Measurements from ENCODE around the gene SNTB2. TPM values are rescaled to one million over a fixed set of nuclear protein-coding genes. Genes with fewer than 3 reads are reported as not detected.

SNTB2 gene
- total and polyA plus RNA-seq, 2 donors (not counting 1 experiment from before 2014, with no cell fraction given), result 51.8 to 63.3 TPM

DNA sequence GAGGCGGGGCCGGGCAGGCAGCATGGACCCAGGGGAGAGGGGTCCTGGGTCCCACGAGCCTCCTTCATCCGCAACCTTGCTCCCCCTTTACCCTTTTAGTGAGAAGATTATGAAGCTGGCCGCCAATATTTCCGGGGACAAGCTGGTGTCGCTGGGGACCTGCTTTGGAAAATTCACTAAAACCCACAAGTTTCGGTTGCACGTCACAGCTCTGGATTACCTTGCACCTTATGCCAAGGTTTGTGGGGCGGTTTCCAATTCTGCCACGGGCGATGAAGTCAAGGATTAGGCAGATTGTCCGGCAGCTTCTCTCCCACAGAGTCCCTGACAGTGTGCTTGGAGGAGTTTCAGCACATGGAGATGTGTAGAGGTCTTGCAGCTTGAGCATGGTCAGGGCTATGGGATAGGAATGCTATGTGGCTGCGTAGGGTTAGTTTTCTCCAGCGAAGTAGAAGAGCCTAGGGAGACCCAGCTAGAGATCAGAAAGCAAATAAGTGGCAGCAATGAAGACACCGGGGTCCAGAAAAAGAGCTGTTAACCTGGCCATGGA lies 153.2 kb downstream of the SNTB2 start:
- Histone ChIP-seq H3K36me3 (ENCODE audit: control insufficient read depth, insufficient read depth, low read length) (peaks cover 9% of the 10 kb centered on the region), H3K4me2 (ENCODE audit: extremely low read depth, insufficient read depth, low read length) (peak overlapping the region; percentile 80), H2AFZ (ENCODE audit: low read length) (peak overlapping the region; percentile 66), H3K27ac (ENCODE audit: insufficient read depth, low read length) (peak overlapping the region; percentile 80), H3K79me2 (ENCODE audit: control insufficient read depth, insufficient read depth, low read length) (peaks cover 39% of the 10 kb centered on the region), H3K9ac (ENCODE audit: insufficient read depth, low read length) (peak overlapping the region; percentile 77), H3K4me3 (replicated peaks in 1 of 4; ENCODE audit: control extremely low read depth in 1 of 4, insufficient read depth in 1 of 4, low read depth in 3 of 4, low read length in 4 of 4) (peak overlapping the region; percentile 40 to 88 (median 80)), H3K27me3 (ENCODE audit: control insufficient read depth, insufficient read depth, low read length) (no peaks in the 10 kb centered on the region), H4K20me1 (ENCODE audit: control insufficient read depth, extremely low read depth, insufficient read depth, low read length) (no peaks in the 10 kb centered on the region), H3K4me1 (ENCODE audit: control insufficient read depth, extremely low read depth, insufficient read depth, low read length) (peaks cover 6% of the 10 kb centered on the region), H3K9me3 (ENCODE audit: control insufficient read depth, insufficient read depth, low read depth, low read length) (no peaks in the 10 kb centered on the region)
- TF ChIP-seq, protein P1, sequence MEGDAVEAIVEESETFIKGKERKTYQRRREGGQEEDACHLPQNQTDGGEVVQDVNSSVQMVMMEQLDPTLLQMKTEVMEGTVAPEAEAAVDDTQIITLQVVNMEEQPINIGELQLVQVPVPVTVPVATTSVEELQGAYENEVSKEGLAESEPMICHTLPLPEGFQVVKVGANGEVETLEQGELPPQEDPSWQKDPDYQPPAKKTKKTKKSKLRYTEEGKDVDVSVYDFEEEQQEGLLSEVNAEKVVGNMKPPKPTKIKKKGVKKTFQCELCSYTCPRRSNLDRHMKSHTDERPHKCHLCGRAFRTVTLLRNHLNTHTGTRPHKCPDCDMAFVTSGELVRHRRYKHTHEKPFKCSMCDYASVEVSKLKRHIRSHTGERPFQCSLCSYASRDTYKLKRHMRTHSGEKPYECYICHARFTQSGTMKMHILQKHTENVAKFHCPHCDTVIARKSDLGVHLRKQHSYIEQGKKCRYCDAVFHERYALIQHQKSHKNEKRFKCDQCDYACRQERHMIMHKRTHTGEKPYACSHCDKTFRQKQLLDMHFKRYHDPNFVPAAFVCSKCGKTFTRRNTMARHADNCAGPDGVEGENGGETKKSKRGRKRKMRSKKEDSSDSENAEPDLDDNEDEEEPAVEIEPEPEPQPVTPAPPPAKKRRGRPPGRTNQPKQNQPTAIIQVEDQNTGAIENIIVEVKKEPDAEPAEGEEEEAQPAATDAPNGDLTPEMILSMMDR (conservative IDR thresholded peaks at IDR 0.05 in 1 of 2, IDR thresholded peaks at IDR 0.05 in 1 of 2; ENCODE audit: low read depth in 1 of 2, low read length in 2 of 2), result no peak
- TF ChIP-seq EZH2 (IDR thresholded peaks at IDR 0.05; ENCODE audit: low read length, missing control alignments), result no peak
- peak in 1 of 2 donors; percentile 22 for DNase-seq (ENCODE audit: low read depth in 2 of 2)

DNA sequence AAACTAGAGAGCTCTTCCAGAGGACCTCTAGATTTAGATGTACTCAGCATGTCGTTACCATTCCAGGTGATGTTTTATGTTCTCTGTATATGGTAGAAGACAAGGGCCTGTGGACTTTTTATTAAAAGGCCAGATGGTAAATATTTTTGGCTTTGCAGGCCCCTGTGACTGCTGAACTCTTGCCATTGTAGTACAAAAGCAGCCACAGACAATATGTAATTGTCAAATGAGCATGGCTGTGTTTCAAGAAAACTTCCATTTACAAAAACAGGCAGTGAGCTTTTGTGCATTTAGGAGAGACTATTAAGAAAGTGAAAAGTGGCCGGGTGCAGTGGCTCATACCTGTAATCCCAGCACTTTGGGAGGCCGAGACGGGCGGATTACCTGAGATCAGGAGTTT lies 157.2 kb downstream of the SNTB2 start:
- H3K4me1 ChIP-seq (ENCODE audit: control insufficient read depth, extremely low read depth, insufficient read depth, low read length), result peaks cover 4% of the 10 kb centered on the region
- DNase-seq (ENCODE audit: low read depth in 2 of 2), result no peak
- no peak overlapping the region for H3K4me2 ChIP-seq (ENCODE audit: extremely low read depth, insufficient read depth, low read length)
- peaks cover 5% of the 10 kb centered on the region for H3K36me3 ChIP-seq (ENCODE audit: control insufficient read depth, insufficient read depth, low read length)
- TF ChIP-seq, protein P1 (conservative IDR thresholded peaks at IDR 0.05 in 1 of 2, IDR thresholded peaks at IDR 0.05 in 1 of 2; ENCODE audit: low read depth in 1 of 2, low read length in 2 of 2), result no peak
- no peak for TF ChIP-seq EZH2 (IDR thresholded peaks at IDR 0.05; ENCODE audit: low read length, missing control alignments)
- no peaks in the 10 kb centered on the region for H3K9me3 ChIP-seq (ENCODE audit: control insufficient read depth, insufficient read depth, low read depth, low read length)
- H3K27me3 ChIP-seq (ENCODE audit: control insufficient read depth, insufficient read depth, low read length), result no peaks in the 10 kb centered on the region
- no peak overlapping the region for H3K4me3 ChIP-seq (replicated peaks in 1 of 4; ENCODE audit: control extremely low read depth in 1 of 4, insufficient read depth in 1 of 4, low read depth in 3 of 4, low read length in 4 of 4)
- peaks cover 24% of the 10 kb centered on the region for H3K79me2 ChIP-seq (ENCODE audit: control insufficient read depth, insufficient read depth, low read length)
- no peaks in the 10 kb centered on the region for H4K20me1 ChIP-seq (ENCODE audit: control insufficient read depth, extremely low read depth, insufficient read depth, low read length)
- no peak overlapping the region for H3K9ac ChIP-seq (ENCODE audit: insufficient read depth, low read length)
- H3K27ac ChIP-seq (ENCODE audit: insufficient read depth, low read length), result no peak overlapping the region
- H2AFZ ChIP-seq (ENCODE audit: low read length), result no peak overlapping the region

DNA sequence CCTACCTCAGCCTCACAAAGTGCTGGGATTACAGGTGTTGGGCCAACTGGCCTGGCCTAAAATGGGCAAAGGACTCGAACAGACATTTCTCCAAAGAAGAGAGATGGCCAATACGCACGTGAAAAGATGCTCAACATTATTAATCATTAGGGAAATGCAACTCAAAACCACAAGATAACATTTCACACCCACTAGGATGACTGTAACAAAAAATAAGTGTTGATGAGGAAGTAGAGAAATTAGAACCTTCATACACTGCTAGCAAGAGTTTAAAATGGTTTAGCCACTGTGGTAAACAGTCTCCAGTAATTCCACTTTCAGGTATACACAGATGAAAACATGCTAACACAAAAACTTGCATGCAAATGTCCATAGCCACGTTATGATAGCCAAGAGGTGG lies 159.0 kb downstream of the SNTB2 start:
- Histone ChIP-seq H3K4me1 (ENCODE audit: control insufficient read depth, extremely low read depth, insufficient read depth, low read length) (peaks cover 2% of the 10 kb centered on the region), H3K27me3 (ENCODE audit: control insufficient read depth, insufficient read depth, low read length) (no peaks in the 10 kb centered on the region), H3K36me3 (ENCODE audit: control insufficient read depth, insufficient read depth, low read length) (peaks cover 9% of the 10 kb centered on the region), H2AFZ (ENCODE audit: low read length) (no peak overlapping the region), H3K4me2 (ENCODE audit: extremely low read depth, insufficient read depth, low read length) (no peak overlapping the region), H3K4me3 (replicated peaks in 1 of 4; ENCODE audit: control extremely low read depth in 1 of 4, insufficient read depth in 1 of 4, low read depth in 3 of 4, low read length in 4 of 4) (no peak overlapping the region), H3K27ac (ENCODE audit: insufficient read depth, low read length) (no peak overlapping the region), H4K20me1 (ENCODE audit: control insufficient read depth, extremely low read depth, insufficient read depth, low read length) (no peaks in the 10 kb centered on the region), H3K79me2 (ENCODE audit: control insufficient read depth, insufficient read depth, low read length) (peaks cover 11% of the 10 kb centered on the region), H3K9ac (ENCODE audit: insufficient read depth, low read length) (no peak overlapping the region), H3K9me3 (ENCODE audit: control insufficient read depth, insufficient read depth, low read depth, low read length) (no peaks in the 10 kb centered on the region)
- no peak for DNase-seq (ENCODE audit: low read depth in 2 of 2)
- TF ChIP-seq, protein P1 (conservative IDR thresholded peaks at IDR 0.05 in 1 of 2, IDR thresholded peaks at IDR 0.05 in 1 of 2; ENCODE audit: low read depth in 1 of 2, low read length in 2 of 2), result no peak
- TF ChIP-seq EZH2 (IDR thresholded peaks at IDR 0.05; ENCODE audit: low read length, missing control alignments), result no peak
